Subcutaneous adipose tissue (tissue), 4 donors: ENCODE results near the gene MAML1. TPM values are rescaled to one million over a fixed set of nuclear protein-coding genes. Genes with fewer than 3 reads are reported as not detected.

ENCODE experiments used
- total RNA-seq, 4 donors: library from RNA; depleted of rRNA; stranded (reverse); fragments of >200 nt; gene quantifications; one replicate each; pipeline ENCODE4 v1.1.0, GENCODE V29; 2016
- TF ChIP-seq, protein P1 (sequence below): fragments of 450-650 bp; IDR thresholded peaks from one replicate; pipeline ENCODE4 v1.5.1; 2016; ENCODE audit warnings: low read depth, mild to moderate bottlenecking, control low read depth, antibody characterized with exemption, moderate library complexity

MAML1 gene
- total RNA-seq, 4 donors from 2014 or later = 16.0 to 22.4 (median 18.6) TPM

DNA sequence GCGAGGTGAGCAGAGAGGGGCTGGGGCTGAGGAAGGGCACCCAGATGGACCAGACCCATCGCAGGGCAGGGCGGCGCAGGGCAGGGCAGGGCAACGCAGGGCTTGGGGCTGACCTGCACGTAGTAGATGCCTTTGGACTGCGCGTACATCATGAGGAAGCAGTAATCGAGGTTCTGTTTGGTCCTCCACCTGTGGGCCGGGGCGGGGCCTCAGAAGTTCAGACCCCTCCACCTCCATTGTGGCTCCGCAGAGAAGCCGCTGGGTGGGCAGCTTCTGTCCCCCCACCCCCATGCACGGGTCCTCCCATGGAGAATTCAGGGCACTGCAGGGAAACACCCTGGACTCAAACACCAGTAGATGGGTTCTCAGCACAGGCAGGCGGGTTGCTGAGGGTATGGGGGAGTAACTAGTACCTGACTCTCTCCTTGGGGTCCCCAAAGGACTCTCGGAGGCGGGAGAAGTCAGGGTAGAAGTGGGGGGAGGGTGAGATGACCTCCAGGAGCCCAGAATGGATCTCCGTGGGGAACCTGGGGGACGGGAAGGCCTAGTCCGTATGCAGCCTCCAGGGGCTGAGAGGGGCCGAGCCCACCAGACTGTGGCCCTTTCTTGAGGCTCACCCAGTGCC is 67.6 kb downstream of the MAML1 start:
- TF ChIP-seq, protein P1, sequence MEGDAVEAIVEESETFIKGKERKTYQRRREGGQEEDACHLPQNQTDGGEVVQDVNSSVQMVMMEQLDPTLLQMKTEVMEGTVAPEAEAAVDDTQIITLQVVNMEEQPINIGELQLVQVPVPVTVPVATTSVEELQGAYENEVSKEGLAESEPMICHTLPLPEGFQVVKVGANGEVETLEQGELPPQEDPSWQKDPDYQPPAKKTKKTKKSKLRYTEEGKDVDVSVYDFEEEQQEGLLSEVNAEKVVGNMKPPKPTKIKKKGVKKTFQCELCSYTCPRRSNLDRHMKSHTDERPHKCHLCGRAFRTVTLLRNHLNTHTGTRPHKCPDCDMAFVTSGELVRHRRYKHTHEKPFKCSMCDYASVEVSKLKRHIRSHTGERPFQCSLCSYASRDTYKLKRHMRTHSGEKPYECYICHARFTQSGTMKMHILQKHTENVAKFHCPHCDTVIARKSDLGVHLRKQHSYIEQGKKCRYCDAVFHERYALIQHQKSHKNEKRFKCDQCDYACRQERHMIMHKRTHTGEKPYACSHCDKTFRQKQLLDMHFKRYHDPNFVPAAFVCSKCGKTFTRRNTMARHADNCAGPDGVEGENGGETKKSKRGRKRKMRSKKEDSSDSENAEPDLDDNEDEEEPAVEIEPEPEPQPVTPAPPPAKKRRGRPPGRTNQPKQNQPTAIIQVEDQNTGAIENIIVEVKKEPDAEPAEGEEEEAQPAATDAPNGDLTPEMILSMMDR = no peak

DNA sequence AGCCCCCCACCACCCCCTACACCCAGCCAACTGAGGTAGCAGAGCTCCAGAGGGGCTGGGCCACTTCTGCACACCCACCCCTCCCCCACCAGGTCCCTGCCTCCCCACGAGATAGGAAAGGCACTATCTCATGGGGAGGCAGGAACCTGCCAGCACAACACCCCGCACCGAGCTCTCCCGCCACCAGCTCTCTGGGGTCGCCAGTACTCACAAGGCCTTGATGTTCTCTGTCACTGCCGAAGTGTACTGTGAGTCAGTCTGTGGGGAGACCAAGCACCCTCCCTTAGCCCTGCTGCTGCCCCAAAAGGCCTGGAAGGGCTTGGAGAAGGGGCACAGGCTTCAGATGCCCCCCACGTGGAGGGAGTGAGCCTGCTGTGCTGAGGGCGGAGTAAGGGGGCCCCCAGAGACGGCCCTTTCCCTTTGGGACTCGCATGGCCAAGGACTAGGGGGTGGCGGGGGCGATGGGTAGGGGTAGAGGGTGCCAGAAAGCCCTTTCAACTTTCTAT is 68.1 kb downstream of the MAML1 start:
- TF ChIP-seq, protein P1 = no peak

DNA sequence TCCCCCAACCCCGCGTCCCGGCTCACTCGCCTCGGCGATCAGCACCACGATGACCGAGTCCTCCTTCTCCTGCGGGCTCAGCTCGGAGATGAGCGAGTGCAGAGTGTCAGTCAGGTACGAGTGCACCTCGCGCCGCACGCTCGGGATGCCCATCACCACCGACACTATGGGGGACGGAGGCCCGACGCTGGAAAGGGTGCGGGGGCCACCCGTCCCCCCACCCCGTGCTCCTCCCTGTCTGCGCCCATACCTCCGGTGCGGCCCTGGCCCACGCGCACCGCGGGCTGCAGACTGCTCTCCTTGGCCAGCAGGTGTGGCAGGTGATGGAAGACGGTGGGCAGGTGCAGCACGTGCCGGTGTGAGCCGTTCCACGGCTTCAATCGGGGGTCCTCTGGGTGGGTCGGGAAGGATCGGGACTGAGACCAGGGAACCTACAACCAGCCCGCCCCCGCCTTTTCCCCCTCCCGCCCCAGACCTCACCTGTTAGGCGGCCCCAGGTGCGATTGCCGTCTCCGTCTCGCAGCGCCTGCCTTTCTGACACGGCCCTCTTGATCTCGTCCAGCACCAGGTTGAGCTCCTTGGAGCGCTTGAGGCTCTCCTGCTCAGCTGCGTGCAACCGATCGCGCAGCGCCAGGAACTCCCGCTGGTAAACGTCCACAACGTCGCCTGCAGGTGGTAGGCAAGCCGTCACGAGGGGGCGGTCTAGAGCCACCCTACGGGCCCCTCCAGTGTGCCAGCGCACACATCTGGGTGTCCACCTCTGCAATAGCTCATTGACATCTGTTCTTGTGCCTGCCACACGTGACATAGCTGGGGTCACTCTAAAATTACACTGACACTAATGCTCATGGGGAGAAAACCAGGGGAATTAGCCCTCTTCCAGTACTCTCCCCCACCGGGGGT is 68.9 kb downstream of the MAML1 start:
- TF ChIP-seq, protein P1 = no peak

DNA sequence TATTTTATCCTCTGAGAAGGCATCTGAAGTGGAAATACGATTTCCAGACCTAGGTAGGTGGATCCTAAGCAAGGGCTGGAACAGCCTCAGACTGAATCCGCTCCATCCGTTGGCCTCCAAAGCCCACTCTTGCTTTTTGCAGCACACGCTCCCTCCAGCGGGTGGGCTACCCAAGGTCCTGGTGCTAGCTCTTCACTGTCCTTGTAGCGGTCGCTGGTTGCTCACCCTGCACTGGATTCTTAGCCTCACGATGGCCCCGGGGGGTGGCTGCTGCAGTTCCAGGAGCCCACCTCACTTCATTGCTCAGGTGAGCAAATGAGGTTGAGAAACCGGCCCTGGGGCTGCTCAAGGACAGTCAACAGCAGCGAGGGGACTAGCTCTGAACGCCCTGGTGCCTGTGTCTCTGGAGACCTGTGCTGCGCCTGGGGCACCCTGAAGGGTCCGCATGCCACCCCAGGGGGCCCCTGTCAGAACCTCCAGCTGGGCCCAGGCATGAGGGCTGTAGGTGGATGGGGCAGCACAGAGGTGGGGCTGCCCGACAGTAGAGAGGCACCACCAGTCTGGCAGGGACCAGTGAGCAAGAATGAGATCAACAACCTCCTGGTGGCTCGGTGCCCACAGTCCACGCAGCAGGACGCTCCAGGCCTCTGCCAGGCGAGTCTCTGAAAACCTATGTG is 69.7 kb downstream of the MAML1 start:
- TF ChIP-seq, protein P1 = no peak

DNA sequence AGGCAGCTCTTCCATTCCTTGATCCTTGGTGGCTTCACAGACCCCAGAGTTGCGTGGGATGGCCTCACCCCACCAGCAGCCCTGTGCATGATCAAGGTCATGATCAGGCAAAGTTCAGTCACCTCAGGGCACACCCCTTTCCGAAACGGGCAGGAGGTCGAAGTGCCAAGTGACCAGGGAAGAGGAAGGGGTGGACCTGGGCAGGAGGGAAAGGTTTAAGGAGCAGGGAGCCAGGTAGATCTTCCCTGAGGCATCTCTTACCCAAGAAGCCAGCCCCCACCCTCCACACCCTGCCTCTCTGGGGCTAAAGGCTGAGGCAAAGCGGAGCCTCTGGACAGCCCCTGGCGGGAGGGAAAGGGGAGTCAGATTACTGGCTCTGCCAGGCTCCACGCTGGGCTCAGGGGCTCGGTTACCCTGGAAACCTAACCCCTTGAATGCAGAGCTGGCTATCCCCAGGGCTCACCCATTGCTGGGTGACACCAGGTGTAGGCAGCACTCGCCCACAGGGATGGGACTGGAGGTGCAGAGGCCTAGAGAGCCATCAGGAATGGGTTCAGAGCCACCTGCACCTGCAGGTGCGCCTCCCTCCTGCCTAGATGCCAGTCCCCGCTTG is 70.4 kb downstream of the MAML1 start:
- TF ChIP-seq, protein P1 = no peak

DNA sequence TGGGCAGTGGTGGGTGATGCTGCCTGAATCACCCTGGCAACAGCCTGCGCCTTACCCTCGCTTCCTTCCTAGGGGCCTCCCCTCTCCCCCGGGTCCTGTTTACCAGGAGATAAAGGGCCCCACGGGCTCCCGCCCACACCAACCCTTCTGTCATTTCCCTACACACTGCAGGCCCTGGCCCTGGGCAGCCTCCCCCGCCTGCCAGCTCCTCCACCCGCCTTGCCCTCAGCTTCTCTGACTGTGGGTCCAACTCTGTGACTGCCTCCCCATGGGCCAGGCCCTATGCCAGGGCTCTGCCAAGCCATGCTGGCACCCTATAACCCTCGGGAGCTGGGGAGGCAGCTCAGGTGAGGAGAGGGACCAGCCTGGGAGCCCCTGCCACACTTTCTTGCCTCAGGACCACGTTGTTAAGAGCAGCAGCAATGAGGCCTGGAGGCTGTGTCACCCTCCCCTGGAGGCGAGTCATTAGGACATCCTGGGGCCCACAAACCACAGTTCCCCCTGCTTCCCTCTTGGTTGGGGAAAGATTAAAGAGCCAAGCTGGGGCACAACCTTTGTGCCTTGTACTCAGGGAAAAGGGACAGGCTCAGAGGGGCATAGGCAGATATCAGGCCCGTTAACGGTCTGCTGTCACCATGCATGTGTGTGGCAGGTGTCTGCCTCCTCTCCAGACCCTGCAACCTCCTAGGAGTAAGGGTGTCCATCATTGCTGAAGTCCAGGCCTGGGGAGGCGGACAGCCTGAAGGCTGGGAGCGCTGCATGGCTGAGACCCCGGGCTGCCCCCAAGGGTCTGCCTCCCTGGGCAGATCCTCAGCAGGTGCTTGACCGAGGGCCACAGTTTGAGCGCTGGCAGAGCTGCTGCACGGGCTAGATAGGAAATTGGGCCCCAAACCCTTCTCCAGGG is 71.3 kb downstream of the MAML1 start:
- TF ChIP-seq, protein P1 = no peak
